CD4-positive, alpha-beta T cell treated with Interleukin-12 subunit alpha and Interleukin-12 subunit beta, for 1 hour (primary cell): Measurements from ENCODE around the gene GMEB1.
A peak's percentile ranks its signal among the peaks of the same experiment; 100 is the strongest.
"Not testable (repeated sequence)": the region's sequence is repeated elsewhere in the genome, so short reads cannot be mapped to it uniquely, and the experiment has no call there.

ENCODE experiments used
- DNase-seq: peaks from one replicate; pipeline ENCODE4 v3.0.0-alpha.2; 2020

The GMEB1 gene, protein sequence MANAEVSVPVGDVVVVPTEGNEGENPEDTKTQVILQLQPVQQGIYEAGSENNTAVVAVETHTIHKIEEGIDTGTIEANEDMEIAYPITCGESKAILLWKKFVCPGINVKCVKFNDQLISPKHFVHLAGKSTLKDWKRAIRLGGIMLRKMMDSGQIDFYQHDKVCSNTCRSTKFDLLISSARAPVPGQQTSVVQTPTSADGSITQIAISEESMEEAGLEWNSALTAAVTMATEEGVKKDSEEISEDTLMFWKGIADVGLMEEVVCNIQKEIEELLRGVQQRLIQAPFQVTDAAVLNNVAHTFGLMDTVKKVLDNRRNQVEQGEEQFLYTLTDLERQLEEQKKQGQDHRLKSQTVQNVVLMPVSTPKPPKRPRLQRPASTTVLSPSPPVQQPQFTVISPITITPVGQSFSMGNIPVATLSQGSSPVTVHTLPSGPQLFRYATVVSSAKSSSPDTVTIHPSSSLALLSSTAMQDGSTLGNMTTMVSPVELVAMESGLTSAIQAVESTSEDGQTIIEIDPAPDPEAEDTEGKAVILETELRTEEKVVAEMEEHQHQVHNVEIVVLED

GRCh38 chr1:28668191-28668955 is at the start of gene GMEB1:
GMEB1 (plus strand) TSS chr1:28668784; CDS start chr1:28683613, 14,829 bp downstream.
- peak; percentile 89 for DNase-seq

DNA sequence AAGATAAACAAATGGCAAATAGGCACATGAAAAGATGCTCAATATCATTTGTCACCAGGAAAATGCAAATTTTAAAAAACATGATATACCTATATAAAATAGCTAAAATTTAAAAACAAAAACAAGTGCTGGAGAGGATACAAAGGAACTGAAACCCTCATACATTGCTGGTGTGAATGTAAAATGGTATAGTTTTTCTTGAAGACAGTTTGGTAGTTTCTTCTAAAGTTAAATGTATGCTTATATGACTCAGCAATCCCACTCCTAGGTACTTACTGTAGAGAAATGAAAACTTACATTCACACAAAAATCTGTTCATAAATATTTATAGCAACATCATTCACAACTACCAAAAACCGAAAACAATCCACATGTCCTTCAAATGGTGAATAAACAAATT is 36.9 kb upstream of the GMEB1 start:
- no peak for DNase-seq

GRCh38 chr1:28632560-28632959 is 36.0 kb upstream of the GMEB1 start:
- no peak for DNase-seq

DNA sequence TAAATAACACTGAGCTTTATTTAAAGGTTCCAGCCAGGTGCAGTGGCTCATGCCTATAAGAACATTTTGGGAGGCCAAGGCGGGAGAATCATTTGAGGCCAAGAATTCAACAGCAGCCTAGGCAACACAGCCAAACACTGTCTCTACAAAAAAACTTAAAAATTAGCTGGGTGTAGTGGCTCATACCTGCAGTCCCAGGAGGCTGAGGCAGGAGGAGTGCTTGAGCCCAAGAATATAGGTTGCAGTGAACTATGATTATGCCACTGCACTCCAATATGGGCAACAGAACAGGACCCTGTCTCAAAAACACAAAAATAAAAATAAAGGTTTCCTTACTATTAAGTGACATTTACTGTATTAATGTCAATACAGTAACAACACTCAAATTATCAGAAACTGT is 27.8 kb upstream of the GMEB1 start:
- DNase-seq, result peak; percentile 54

DNA sequence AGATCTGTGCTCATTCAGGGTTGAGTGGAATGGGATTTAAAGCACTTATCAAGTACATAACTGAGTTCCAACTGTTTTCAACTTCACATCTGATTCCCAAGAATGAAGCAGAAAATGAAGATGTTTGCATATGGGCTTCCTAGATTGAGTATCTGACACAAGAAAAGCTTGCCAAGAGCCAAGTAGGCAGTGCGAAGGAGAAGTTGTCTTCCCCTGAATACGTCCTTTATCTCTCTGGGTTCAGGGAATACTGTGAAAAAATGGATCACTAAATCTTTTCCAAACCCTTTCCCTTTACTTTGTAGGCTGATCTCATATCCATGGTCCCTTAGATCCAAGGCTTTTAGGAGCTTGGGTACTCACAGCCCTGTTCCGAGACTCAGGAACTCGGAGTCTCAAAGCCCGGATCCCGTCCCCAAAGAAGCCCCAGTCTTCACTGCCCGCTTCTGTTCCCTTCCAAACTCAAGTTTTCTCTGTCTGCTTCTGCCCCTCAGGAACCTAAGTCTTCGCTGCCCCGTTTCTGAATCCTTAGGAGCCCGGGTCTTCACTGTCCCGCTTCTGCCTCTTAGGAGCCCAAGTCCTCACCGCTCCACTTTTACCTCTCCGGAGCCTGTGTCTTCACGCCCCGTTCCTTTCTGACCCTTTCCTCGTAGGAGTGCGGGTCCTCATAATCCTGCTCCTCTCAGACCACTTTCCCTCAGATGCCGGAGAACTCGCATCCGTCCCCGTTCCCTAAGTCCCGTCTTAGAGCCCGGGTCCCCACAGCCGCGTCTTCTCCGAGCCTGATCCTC is 26.3 kb upstream of the GMEB1 start:
- DNase-seq, result no peak

DNA sequence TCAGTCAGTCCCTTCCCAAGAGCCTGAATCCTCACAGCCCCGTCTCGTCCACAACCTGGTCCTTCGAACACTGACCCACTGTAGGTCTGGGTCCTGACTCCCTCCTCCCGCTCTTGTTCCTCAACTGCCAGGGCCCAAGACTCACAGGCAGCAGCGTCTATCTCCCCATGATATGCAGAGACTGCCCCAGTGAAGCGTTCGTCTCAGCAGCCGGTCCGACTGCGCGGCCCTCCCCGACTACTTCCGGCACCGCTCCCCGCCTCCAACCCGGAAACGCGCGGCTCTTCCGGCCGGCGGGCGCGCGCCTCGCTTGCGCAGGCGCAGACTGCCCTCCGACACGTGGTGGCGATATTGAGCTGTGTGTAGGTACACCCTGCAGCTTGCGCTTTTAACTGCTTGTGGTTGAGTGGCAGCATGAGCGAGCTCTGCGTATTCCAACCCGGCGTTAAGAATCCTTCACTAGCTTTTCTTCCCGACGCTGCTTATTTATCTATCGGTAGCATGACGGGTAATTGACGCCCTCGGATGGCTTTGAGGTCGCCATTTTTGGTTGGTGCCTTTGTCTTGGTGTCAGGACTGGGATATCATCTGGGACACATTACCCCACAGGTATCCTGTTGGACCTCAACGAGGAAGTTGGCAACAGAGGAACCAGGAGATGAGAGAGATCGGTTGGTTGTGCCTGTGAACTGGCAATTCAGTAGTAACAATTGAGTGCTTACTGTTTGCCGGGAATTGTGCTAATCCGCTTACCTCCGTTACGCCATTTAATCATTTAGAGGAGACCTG is 25.5 kb upstream of the GMEB1 start, which contains the start of gene TAF12:
Gene TAF12, minus strand, starts transcription at position 221 of the 789 bp plus-strand sequence. CDS start 20,986 bp downstream, outside the sequence.
- DNase-seq, result peak; percentile 97

GRCh38 chr1:28644494-28644893 is 24.1 kb upstream of the GMEB1 start:
- no peak for DNase-seq

GRCh38 chr1:28645406-28645805 is 23.2 kb upstream of the GMEB1 start:
- not testable (repeated sequence) for DNase-seq

- DNase-seq, result no peak
Observed at GRCh38 chr1:28646040-28646439, 22.5 kb upstream of the GMEB1 start.

GRCh38 chr1:28648008-28648473 is 20.5 kb upstream of the GMEB1 start:
- DNase-seq, result peak; percentile 94

DNA sequence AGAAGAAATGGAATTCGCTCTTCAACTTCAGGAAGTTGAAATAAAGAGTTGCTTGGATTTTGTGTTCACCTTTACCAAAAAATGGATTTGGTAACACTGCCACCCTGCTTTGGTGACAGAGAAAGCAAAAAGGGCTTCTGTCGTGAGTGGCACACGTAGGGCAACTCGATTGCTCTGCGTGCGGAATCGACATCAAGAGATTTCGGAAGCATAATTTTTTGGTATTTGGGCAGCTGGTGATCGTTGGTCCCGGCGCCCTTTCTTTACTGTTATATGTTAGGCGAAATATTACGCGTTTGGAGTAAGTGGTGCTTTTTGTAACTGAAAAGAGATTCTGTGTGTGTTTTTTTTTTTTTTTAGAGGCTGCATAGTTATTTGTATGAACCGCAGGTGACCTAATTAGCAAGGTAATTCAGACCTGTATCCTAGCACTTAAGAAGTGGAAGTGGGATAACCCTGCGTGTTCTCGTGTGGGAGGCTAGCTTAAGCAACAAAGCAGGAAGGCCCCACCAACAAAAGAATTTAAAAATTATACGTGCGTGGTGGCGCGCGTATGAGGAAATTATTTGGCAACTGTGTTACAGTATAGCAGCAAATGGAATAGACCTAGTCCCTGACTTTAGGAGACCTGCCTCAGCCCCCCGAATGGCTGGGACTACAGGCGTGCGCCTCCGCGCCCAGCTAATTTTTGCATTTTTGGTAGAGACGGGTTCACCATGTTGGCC is 19.9 kb upstream of the GMEB1 start, which contains the start of gene RNU11:
Gene RNU11, plus strand, starts transcription at position 127 of the 725 bp plus-strand sequence.
- DNase-seq, result peak; percentile 94

- DNase-seq, result not testable (repeated sequence)
Observed at GRCh38 chr1:28653063-28653462, 15.5 kb upstream of the GMEB1 start.

DNA sequence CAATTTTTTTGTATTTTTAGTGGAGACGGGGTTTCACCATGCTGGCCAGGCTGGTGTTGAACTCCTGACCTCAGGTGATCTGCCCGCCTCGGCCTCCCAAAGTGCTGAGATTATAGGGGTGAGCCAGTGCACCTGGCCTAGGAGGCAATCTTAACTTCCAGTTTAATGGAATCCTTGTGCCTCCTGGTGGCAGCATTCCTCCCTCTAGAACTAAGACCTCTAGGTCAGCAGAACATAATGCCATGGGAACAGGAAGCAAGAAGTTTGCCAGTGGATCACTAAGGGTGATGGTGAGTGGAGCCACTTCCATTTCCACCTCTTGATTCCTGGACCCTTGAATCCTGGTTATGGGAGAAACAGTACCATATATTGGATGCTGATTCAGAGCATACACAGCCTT is 14.7 kb upstream of the GMEB1 start:
- peak; percentile 28 for DNase-seq

GRCh38 chr1:28655448-28656311 is 12.9 kb upstream of the GMEB1 start:
- not testable (repeated sequence) for DNase-seq

GRCh38 chr1:28656335-28656734 is 12.2 kb upstream of the GMEB1 start:
- no peak for DNase-seq

DNA sequence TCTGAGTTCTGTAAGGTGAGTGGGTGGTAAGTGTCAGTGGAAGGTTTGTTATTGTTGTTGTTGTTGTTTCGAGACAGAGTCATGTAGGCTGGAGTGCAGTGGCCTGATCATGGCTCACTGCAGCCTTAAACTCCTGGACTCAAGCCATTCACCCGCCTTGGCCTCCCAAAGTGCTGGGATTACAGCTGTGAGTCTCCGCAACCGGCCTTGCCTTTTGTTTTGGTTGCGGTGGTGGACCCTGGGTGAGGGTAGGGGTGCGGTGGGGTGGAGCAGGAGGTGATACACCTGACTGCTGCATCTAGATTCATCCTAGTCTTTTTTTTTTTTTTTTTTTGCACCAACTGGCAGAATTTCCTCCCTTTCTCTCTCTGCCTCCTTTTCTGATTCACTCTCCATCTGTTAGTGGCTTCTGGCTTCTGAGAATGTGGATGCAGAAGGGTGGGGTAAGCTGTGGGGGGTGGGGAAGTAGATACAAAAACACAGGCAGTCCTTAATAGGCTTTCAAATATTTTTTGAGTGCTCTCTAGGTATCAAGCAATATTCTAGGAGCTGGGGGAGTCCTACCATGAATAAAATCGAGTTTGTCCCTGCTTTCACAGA is 4.6 kb upstream of the GMEB1 start:
- DNase-seq, result no peak

DNA sequence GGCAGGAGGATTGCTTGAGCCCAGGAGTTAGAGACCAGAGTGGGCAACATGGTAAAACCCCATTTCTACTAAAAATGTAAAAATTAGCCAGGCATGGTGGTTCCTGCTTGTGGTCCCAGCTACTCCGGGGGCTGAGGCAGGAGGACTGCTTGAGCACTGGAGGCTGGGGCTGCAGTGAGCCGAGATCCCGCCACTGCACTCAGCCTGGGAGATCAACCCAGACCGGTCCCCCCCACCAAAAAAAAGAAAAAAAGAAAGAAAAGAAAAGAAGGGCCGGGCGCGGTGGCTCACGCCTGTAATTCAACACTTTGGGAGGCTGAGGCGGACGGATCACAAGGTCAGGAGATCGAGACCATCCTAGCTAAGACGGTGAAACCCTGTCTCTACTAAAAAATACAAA is 1.8 kb upstream of the GMEB1 start:
- no peak for DNase-seq

DNA sequence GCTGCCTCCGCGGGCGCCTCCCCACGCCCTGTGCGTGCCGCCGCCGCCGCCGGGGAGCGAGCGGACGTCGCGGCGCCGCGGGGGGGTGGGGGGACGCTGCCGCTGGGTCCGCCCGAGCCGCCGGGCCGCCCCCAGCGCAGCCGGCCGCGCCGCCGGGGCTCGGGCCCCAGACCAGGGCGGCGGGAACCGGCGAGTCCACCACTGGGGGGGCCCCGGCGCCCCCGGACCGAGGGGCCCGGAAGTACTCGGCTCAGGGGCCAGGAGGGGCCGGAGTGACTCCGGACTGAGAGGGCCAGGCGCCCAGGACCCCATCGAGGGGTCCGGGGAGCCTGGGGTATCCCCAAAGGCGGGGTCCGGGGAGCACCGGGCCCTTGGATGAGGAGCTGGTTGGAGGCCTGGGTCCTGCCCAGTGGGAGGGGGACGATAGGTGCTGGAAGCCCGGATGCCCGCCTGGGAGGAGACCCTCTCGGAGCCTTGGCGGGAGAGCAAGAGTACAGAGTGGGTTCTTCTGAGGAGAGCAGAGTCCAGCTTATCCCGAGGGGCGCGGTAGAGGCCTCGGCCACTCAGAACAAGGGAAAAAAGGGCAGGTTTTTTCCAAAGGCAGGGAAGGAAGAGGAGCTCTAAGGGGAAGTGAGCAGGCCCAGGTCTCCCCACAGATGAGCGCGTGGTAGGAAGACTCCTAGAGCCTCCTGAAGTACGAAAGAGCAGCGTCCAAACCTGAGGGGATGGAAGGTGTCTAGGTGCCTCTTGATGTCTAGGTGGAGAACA is 556 bp downstream of the GMEB1 start:
- peak; percentile 39 for DNase-seq
